ENCODE data around the gene CRYL1. TPM values are rescaled to one million over a fixed set of nuclear protein-coding genes. Genes with fewer than 3 reads are reported as not detected.

The CRYL1 gene
- polyA plus RNA-seq, 1 donor from 2014 or later = 10.6 TPM

DNA sequence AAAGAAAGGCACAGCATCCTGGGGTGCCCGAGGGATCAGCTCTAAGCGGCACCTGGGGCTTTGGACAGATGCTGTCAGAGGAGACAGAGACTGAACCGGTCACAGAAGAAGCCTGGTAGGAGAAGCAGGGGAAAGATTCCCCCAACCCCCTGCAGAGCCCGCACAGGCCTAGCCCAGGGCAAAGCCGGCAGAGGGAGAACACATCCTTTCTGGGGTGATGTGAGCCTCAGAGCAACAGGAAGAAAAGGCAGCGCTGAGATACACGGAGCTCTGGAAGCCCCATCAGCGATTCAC lies 101.2 kb downstream of the CRYL1 start:
- no peaks in the 10 kb centered on the region for H3K9me3 ChIP-seq (ENCODE audit: low read length)
- H2AFZ ChIP-seq (ENCODE audit: low read depth, low read length) = no peak overlapping the region
- no peaks in the 10 kb centered on the region for H3K36me3 ChIP-seq (ENCODE audit: insufficient read depth, low read length)
- no peak overlapping the region for H3K4me3 ChIP-seq (ENCODE audit: low read length)
- TF ChIP-seq, protein P1, sequence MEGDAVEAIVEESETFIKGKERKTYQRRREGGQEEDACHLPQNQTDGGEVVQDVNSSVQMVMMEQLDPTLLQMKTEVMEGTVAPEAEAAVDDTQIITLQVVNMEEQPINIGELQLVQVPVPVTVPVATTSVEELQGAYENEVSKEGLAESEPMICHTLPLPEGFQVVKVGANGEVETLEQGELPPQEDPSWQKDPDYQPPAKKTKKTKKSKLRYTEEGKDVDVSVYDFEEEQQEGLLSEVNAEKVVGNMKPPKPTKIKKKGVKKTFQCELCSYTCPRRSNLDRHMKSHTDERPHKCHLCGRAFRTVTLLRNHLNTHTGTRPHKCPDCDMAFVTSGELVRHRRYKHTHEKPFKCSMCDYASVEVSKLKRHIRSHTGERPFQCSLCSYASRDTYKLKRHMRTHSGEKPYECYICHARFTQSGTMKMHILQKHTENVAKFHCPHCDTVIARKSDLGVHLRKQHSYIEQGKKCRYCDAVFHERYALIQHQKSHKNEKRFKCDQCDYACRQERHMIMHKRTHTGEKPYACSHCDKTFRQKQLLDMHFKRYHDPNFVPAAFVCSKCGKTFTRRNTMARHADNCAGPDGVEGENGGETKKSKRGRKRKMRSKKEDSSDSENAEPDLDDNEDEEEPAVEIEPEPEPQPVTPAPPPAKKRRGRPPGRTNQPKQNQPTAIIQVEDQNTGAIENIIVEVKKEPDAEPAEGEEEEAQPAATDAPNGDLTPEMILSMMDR (IDR thresholded peaks at IDR 0.05; ENCODE audit: poor library complexity, severe bottlenecking) = no peak
- no peak for TF ChIP-seq EZH2 (IDR thresholded peaks at IDR 0.05; ENCODE audit: borderline replicate concordance, insufficient read depth, low read length, poor library complexity, severe bottlenecking)
- TF ChIP-seq TAF1 (IDR thresholded peaks at IDR 0.05; ENCODE audit: low read depth) = no peak
- TF ChIP-seq, protein P2, sequence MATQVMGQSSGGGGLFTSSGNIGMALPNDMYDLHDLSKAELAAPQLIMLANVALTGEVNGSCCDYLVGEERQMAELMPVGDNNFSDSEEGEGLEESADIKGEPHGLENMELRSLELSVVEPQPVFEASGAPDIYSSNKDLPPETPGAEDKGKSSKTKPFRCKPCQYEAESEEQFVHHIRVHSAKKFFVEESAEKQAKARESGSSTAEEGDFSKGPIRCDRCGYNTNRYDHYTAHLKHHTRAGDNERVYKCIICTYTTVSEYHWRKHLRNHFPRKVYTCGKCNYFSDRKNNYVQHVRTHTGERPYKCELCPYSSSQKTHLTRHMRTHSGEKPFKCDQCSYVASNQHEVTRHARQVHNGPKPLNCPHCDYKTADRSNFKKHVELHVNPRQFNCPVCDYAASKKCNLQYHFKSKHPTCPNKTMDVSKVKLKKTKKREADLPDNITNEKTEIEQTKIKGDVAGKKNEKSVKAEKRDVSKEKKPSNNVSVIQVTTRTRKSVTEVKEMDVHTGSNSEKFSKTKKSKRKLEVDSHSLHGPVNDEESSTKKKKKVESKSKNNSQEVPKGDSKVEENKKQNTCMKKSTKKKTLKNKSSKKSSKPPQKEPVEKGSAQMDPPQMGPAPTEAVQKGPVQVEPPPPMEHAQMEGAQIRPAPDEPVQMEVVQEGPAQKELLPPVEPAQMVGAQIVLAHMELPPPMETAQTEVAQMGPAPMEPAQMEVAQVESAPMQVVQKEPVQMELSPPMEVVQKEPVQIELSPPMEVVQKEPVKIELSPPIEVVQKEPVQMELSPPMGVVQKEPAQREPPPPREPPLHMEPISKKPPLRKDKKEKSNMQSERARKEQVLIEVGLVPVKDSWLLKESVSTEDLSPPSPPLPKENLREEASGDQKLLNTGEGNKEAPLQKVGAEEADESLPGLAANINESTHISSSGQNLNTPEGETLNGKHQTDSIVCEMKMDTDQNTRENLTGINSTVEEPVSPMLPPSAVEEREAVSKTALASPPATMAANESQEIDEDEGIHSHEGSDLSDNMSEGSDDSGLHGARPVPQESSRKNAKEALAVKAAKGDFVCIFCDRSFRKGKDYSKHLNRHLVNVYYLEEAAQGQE (IDR thresholded peaks at IDR 0.05; ENCODE audit: borderline replicate concordance) = no peak
- no peak for TF ChIP-seq RAD21 (conservative IDR thresholded peaks at IDR 0.05)
- TF ChIP-seq POLR2AphosphoS5 (IDR thresholded peaks at IDR 0.05) = no peak
- TF ChIP-seq SMC3 (conservative IDR thresholded peaks at IDR 0.05; ENCODE audit: poor library complexity) = no peak
- TF ChIP-seq EP300 (conservative IDR thresholded peaks at IDR 0.05; ENCODE audit: poor library complexity, severe bottlenecking) = no peak
- TF ChIP-seq MXI1 (conservative IDR thresholded peaks at IDR 0.05; ENCODE audit: poor library complexity, severe bottlenecking) = no peak
- no peak overlapping the region for H3K27ac ChIP-seq (ENCODE audit: low read length)
- H3K27me3 ChIP-seq (ENCODE audit: insufficient read depth, low read depth, low read length) = no peaks in the 10 kb centered on the region
- H3K4me2 ChIP-seq (ENCODE audit: low read length) = no peak overlapping the region
- no peaks in the 10 kb centered on the region for H4K20me1 ChIP-seq (ENCODE audit: insufficient read depth)
- H3K9ac ChIP-seq (ENCODE audit: low read length) = no peak overlapping the region
- H3F3A ChIP-seq (ENCODE audit: insufficient read depth, low read length, poor library complexity, severe bottlenecking) = no peaks in the 10 kb centered on the region
- no peaks in the 10 kb centered on the region for H3K9me2 ChIP-seq (ENCODE audit: insufficient read depth, low read length)
- no peaks in the 10 kb centered on the region for H3K79me2 ChIP-seq (replicated peaks; ENCODE audit: insufficient read depth, low read length)

GRCh38 chr13:20422362-20422761 lies 103.3 kb downstream of the CRYL1 start:
- Histone ChIP-seq H3K27ac (ENCODE audit: low read length) (no peak overlapping the region), H3K36me3 (ENCODE audit: insufficient read depth, low read length) (no peaks in the 10 kb centered on the region), H3K27me3 (ENCODE audit: insufficient read depth, low read depth, low read length) (no peaks in the 10 kb centered on the region), H3K4me2 (ENCODE audit: low read length) (no peak overlapping the region), H2AFZ (ENCODE audit: low read depth, low read length) (no peak overlapping the region), H3K9me2 (ENCODE audit: insufficient read depth, low read length) (no peaks in the 10 kb centered on the region), H3K9me3 (ENCODE audit: low read length) (no peaks in the 10 kb centered on the region), H4K20me1 (ENCODE audit: insufficient read depth) (no peaks in the 10 kb centered on the region), H3K79me2 (replicated peaks; ENCODE audit: insufficient read depth, low read length) (no peaks in the 10 kb centered on the region), H3K9ac (ENCODE audit: low read length) (no peak overlapping the region), H3F3A (ENCODE audit: insufficient read depth, low read length, poor library complexity, severe bottlenecking) (no peaks in the 10 kb centered on the region), H3K4me3 (ENCODE audit: low read length) (no peak overlapping the region)
- no peak for TF ChIP-seq POLR2AphosphoS5 (IDR thresholded peaks at IDR 0.05)
- TF ChIP-seq, protein P1 (IDR thresholded peaks at IDR 0.05; ENCODE audit: poor library complexity, severe bottlenecking) = no peak

Measured in neural cell (in vitro differentiated cells).